HepG2 (cell line): ENCODE results near the gene MIA. TPM values are rescaled to one million over a fixed set of nuclear protein-coding genes. Genes with fewer than 3 reads are reported as not detected.

Experiments used
- ATAC-seq: fragments of 200-7000 bp; cut with Tn5 transposase; 3 replicates; pipeline ENCODE4 v1.9.1; 2020; ENCODE audit warnings: mild to moderate bottlenecking, moderate library complexity
- BruUV-seq: library from RNA; stranded (reverse); fragments of 400-500 nt; replicated peaks from 2 replicates; lab custom pipeline; 2021; lab: Mats Ljungman, UMichigan
- CTCF ChIA-PET: fragments of 300-600 bp; formaldehyde crosslinking; extraction: SDS; loops from one replicate; lab custom pipeline; 2021; ENCODE audit warnings: low total read pairs, inconsistent platforms, low intra/inter-chr PET ratio; lab: Yijun Ruan, JAX
- POLR2A ChIA-PET: fragments of 350-600 bp; sonication (Branson Sonifier 250); formaldehyde crosslinking; loops from one replicate; lab custom pipeline; 2020; ENCODE audit warnings: antibody characterized with exemption, inconsistent platforms; lab: Yijun Ruan, JAX
- DNase-seq: peaks from one replicate; pipeline ENCODE4 v3.0.0-alpha.2; 2015; ENCODE audit warnings: low spot score
- FAIRE-seq: peaks from 3 replicates; lab custom pipeline; 2011; peaks lifted over from hg19 to GRCh38; lab: Jason Lieb, UNC
- H2AFZ ChIP-seq: one replicate; pipeline ENCODE4 v1.6.1; 2011; ENCODE audit warnings: low read length, inconsistent platforms
- H3K27ac ChIP-seq: fragments of 300-600 bp; 3 replicates; pipeline ENCODE4 v1.8.0; 2011; ENCODE audit warnings: mixed run types, mild to moderate bottlenecking, mixed read lengths, low read length, inconsistent platforms; ENCODE audit not compliant: insufficient read depth; ENCODE audit errors: extremely low read length
- H3K27me3 ChIP-seq, 2 experiments: fragments of 200-600 bp in 1 of 2; 2 replicates in 1 of 2; 3 replicates in 1 of 2; pipeline versions ENCODE4 v1.6.0 to v1.8.0; 2011; ENCODE audit warnings: low read length in 2 of 2, mild to moderate bottlenecking in 2 of 2, moderate library complexity in 2 of 2, inconsistent platforms in 1 of 2; ENCODE audit not compliant: insufficient read depth in 2 of 2, control insufficient read depth in 1 of 2
- H3K36me3 ChIP-seq, 2 experiments: fragments of 200-600 bp in 1 of 2; replicated peaks in 1 of 2; 2 replicates in 1 of 2; 3 replicates in 1 of 2; pipeline versions ENCODE4 v1.5.1 to v1.8.0; 2011; ENCODE audit warnings: low read length in 2 of 2, inconsistent platforms in 1 of 2; ENCODE audit not compliant: insufficient read depth in 2 of 2, control insufficient read depth in 1 of 2
- H3K4me1 ChIP-seq: 2 replicates; pipeline ENCODE4 v1.5.1; 2012; ENCODE audit warnings: low read length, inconsistent platforms; ENCODE audit not compliant: insufficient read depth
- H3K4me2 ChIP-seq: 2 replicates; pipeline ENCODE4 v1.6.0; 2011; ENCODE audit warnings: low read depth, low read length, inconsistent platforms
- H3K4me3 ChIP-seq, 3 experiments: fragments of 200-600 bp in 1 of 3; sonication (generic), shearing (Covaris generic) in 1 of 3; replicated peaks in 1 of 3; 2 replicates each; pipeline ENCODE4 v1.5.1; 2011 to 2016; ENCODE audit warnings: low read length in 3 of 3, inconsistent platforms in 2 of 3, low read depth in 2 of 3, mild to moderate bottlenecking in 2 of 3, control low read depth in 1 of 3, mixed read lengths in 1 of 3; ENCODE audit not compliant: insufficient read depth in 1 of 3
- H3K79me2 ChIP-seq: one replicate; pipeline ENCODE4 v1.6.1; 2011; ENCODE audit warnings: low read length, inconsistent platforms; ENCODE audit not compliant: insufficient read depth
- H3K9ac ChIP-seq: 2 replicates; pipeline ENCODE4 v1.6.0; 2011; ENCODE audit warnings: mild to moderate bottlenecking, low read depth, low read length, inconsistent platforms; ENCODE audit not compliant: insufficient read depth
- H3K9me3 ChIP-seq: 2 replicates; pipeline ENCODE4 v1.5.1; 2012; ENCODE audit warnings: mild to moderate bottlenecking, low read length
- H4K20me1 ChIP-seq: 2 replicates; pipeline ENCODE4 v1.6.0; 2011; ENCODE audit warnings: inconsistent platforms, mild to moderate bottlenecking, low read length, moderate library complexity; ENCODE audit not compliant: insufficient read depth
- AGO2 ChIP-seq: fragments of 200-400 bp; formaldehyde crosslinking; optimal IDR thresholded peaks from 2 replicates; pipeline ENCODE3; 2017; ENCODE audit warnings: mild to moderate bottlenecking, low read depth, low read length, moderate library complexity
- RBFOX2 ChIP-seq: fragments of 200-400 bp; formaldehyde crosslinking; IDR thresholded peaks from 2 replicates; pipeline ENCODE4 v1.6.1; 2017; ENCODE audit warnings: low read depth, mild to moderate bottlenecking, low read length
- WGBS: methylation state at CpG from one replicate; pipeline ENCODE4 v1.1.6; 2017; ENCODE audit warnings: low lambda C conversion rate; 5-methylcytosine and 5-hydroxymethylcytosine counted together
- in situ Hi-C: cut with HindIII; loops from 2 replicates; pipeline ENCODE4 v1.10.0; 2017; ENCODE audit warnings: low pct_unique_long_range_greater_than_20kb; ENCODE audit not compliant: extremely low pct_ligation_motif_present
- intact Hi-C: fragments of 100-400 bp; cut with micrococcal nuclease; formaldehyde crosslinking; loops from one replicate; pipeline ENCODE4 v1.10.0; 2022; ENCODE audit not compliant: unreplicated experiment
- polyA plus RNA-seq, 8 experiments: library from polyadenylated mRNA; depleted of rRNA in 3 of 8; stranded (reverse) in 7 of 8; unstranded in 1 of 8; fragments of >200 nt; fragmentation: Illumina TruSeq in 4 of 8; extraction: Trizol in 4 of 8; gene quantifications; 2 replicates each; pipeline versions ENCODE4 v1.2.1 to v1.2.3, GENCODE V29; 2011 to 2016; ENCODE audit warnings: low read depth in 4 of 8, missing spikeins in 1 of 8, mixed read lengths in 1 of 8; ENCODE audit not compliant: insufficient read depth in 1 of 8
- total RNA-seq, 5 experiments: library from RNA; depleted of rRNA; stranded (reverse); fragments of >200 nt; fragmentation: Illumina TruSeq; extraction: Trizol; gene quantifications; 2 replicates each; pipeline ENCODE4 v1.2.3, GENCODE V29; 2016; ENCODE audit warnings: low read depth in 1 of 5
- TF ChIP-seq, protein P1 (sequence below): sonication (generic); formaldehyde crosslinking; IDR thresholded peaks from 2 replicates; pipeline ENCODE4 v1.5.0; 2020; ENCODE audit warnings: mild to moderate bottlenecking, missing genetic modification reagents
- TF ChIP-seq, protein P2 (sequence below): sonication (generic); formaldehyde crosslinking; IDR thresholded peaks from 2 replicates; pipeline ENCODE4 v1.8.1; 2022; ENCODE audit warnings: low read depth, mild to moderate bottlenecking, missing genetic modification reagents

MIA gene
- total and polyA plus RNA-seq, 2 of the 13 experiments (the other 11 are each of a cell fraction or from before 2014, with no cell fraction given) = 0.61 TPM; not detected in 1

DNA sequence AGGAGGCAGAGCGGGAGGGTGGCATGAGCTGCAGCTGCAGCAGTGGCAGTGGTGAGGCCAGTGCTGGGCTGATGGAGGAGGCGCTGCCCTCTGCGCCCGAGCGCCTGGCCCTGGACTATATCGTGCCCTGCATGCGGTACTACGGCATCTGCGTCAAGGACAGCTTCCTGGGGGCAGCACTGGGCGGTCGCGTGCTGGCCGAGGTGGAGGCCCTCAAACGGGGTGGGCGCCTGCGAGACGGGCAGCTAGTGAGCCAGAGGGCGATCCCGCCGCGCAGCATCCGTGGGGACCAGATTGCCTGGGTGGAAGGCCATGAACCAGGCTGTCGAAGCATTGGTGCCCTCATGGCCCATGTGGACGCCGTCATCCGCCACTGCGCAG, 25.7 kb downstream of the MIA start:
- intact Hi-C loops = no loop called here
- POLR2A ChIA-PET = interaction anchor here (1.5 to 5.0 kb wide), 4 partner anchors 23 to 84 kb away, joined by 3 to 44 read pairs (median 16); partner anchors contain the start of genes ACTMAP, COQ8B, ITPKC and RAB4B
- no TSS peak for BruUV-seq
- H3K4me3 ChIP-seq = no peak overlapping the region; a peak in 2 of 6 replicates
- no peak for DNase-seq
- in situ Hi-C loops = no loop called here
- no peak overlapping the region for H3K9ac ChIP-seq
- no peak for FAIRE-seq
- H2AFZ ChIP-seq = no peak overlapping the region
- no peaks in the 10 kb centered on the region for H3K9me3 ChIP-seq
- H4K20me1 ChIP-seq = peaks cover 2% of the 10 kb centered on the region; the same call in 1 of the 2 replicates
- 99% methylated on average over 19 of the region's 27 CpGs for WGBS
- peak overlapping the region; percentile 36; the same call in 1 of the 2 replicates for H3K4me2 ChIP-seq
- H3K36me3 ChIP-seq = peaks cover 4 to 12% of the 10 kb centered on the region in 2 experiments; a peak in 2 of 5 replicates
- TF ChIP-seq AGO2 = peak; percentile 66
- TF ChIP-seq, protein P1, sequence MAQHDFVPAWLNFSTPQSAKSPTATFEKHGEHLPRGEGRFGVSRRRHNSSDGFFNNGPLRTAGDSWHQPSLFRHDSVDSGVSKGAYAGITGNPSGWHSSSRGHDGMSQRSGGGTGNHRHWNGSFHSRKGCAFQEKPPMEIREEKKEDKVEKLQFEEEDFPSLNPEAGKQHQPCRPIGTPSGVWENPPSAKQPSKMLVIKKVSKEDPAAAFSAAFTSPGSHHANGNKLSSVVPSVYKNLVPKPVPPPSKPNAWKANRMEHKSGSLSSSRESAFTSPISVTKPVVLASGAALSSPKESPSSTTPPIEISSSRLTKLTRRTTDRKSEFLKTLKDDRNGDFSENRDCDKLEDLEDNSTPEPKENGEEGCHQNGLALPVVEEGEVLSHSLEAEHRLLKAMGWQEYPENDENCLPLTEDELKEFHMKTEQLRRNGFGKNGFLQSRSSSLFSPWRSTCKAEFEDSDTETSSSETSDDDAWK (CRISPR knock-in tag) = no peak
- peak; percentile 71 for TF ChIP-seq RBFOX2
- TF ChIP-seq, protein P2, sequence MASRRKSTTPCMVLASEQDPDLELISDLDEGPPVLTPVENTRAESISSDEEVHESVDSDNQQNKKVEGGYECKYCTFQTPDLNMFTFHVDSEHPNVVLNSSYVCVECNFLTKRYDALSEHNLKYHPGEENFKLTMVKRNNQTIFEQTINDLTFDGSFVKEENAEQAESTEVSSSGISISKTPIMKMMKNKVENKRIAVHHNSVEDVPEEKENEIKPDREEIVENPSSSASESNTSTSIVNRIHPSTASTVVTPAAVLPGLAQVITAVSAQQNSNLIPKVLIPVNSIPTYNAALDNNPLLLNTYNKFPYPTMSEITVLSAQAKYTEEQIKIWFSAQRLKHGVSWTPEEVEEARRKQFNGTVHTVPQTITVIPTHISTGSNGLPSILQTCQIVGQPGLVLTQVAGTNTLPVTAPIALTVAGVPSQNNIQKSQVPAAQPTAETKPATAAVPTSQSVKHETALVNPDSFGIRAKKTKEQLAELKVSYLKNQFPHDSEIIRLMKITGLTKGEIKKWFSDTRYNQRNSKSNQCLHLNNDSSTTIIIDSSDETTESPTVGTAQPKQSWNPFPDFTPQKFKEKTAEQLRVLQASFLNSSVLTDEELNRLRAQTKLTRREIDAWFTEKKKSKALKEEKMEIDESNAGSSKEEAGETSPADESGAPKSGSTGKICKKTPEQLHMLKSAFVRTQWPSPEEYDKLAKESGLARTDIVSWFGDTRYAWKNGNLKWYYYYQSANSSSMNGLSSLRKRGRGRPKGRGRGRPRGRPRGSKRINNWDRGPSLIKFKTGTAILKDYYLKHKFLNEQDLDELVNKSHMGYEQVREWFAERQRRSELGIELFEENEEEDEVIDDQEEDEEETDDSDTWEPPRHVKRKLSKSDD = 0 out of 2 replicates have a peak, but pooled peaks have one; percentile 26
- ATAC-seq = no peak
- CTCF ChIA-PET = no interaction called here
- no peak overlapping the region for H3K27ac ChIP-seq
- H3K27me3 ChIP-seq = no peaks in the 10 kb centered on the region; a peak in 2 of 5 replicates
- peaks cover 34% of the 10 kb centered on the region for H3K79me2 ChIP-seq
- peaks cover 66% of the 10 kb centered on the region for H3K4me1 ChIP-seq
